ENCODE data around the gene MRC1. TPM values are rescaled to one million over a fixed set of nuclear protein-coding genes. Genes with fewer than 3 reads are reported as not detected.

The MRC1 gene
- total and polyA plus RNA-seq, 2 of the 13 experiments (the other 11 are each of a cell fraction or from before 2014, with no cell fraction given), result not detected

- TF ChIP-seq ZHX2 (IDR thresholded peaks at IDR 0.05; ENCODE audit: low read depth) (no peak), ZHX2 (CRISPR knock-in tag; IDR thresholded peaks at IDR 0.05; ENCODE audit: borderline replicate concordance) (no peak), MIER2 (CRISPR knock-in tag; IDR thresholded peaks at IDR 0.05) (no peak), ZBTB10 (CRISPR knock-in tag; IDR thresholded peaks at IDR 0.05; ENCODE audit: borderline replicate concordance) (no peak), SP140L (CRISPR knock-in tag; IDR thresholded peaks at IDR 0.05; ENCODE audit: borderline replicate concordance) (no peak), SMC3 (IDR thresholded peaks at IDR 0.05; ENCODE audit: low read length) (no peak), HNRNPH1 (optimal IDR thresholded peaks at IDR 0.05; ENCODE audit: low read depth, low read length) (no peak), REL (CRISPR knock-in tag; conservative IDR thresholded peaks at IDR 0.05) (no peak), ZNF274 (CRISPR knock-in tag; IDR thresholded peaks at IDR 0.05) (no peak), POGK (CRISPR knock-in tag; conservative IDR thresholded peaks at IDR 0.05) (no peak), BCL3 (CRISPR knock-in tag; IDR thresholded peaks at IDR 0.05) (no peak), ZNF574 (CRISPR knock-in tag; IDR thresholded peaks at IDR 0.05) (no peak), ZNF263 (CRISPR knock-in tag; IDR thresholded peaks at IDR 0.05) (no peak), ZNF124 (CRISPR knock-in tag; IDR thresholded peaks at IDR 0.05) (no peak)
These were observed 15.1 kb upstream of the MRC1 start (continued) for GRCh38 chr10:17793823-17794644.

Data from HepG2 (cell line).